Astrocyte (in vitro differentiated cells and primary cell): Measurements from ENCODE around the gene VASH2. TPM values are rescaled to one million over a fixed set of nuclear protein-coding genes. Genes with fewer than 3 reads are reported as not detected.

Source experiments
- DNase-seq: peaks from one replicate; pipeline ENCODE4 v3.0.0-alpha.2; 2010; ENCODE audit warnings: low read depth
- FAIRE-seq: peaks from 2 replicates; lab custom pipeline; 2011; peaks lifted over from hg19 to GRCh38; lab: Jason Lieb, UNC
- H2AFZ ChIP-seq: 2 replicates; pipeline ENCODE4 v1.6.0; 2012; ENCODE audit warnings: low read depth, low read length, inconsistent platforms
- H3K27ac ChIP-seq: 2 replicates; pipeline ENCODE4 v1.5.1; 2011; ENCODE audit warnings: low read depth, low read length, inconsistent platforms
- H3K27me3 ChIP-seq: 2 replicates; pipeline ENCODE4 v1.6.0; 2011; ENCODE audit warnings: low read length, inconsistent platforms; ENCODE audit not compliant: insufficient read depth
- H3K36me3 ChIP-seq: 2 replicates; pipeline ENCODE4 v1.5.1; 2011; ENCODE audit warnings: low read length, inconsistent platforms; ENCODE audit not compliant: insufficient read depth
- H3K4me1 ChIP-seq: 2 replicates; pipeline ENCODE4 v1.5.1; 2011; ENCODE audit warnings: low read length, inconsistent platforms; ENCODE audit not compliant: insufficient read depth
- H3K4me2 ChIP-seq: 2 replicates; pipeline ENCODE4 v1.6.0; 2012; ENCODE audit warnings: low read length, inconsistent platforms
- H3K4me3 ChIP-seq: 2 replicates; pipeline ENCODE4 v1.5.1; 2011; ENCODE audit warnings: low read depth, mild to moderate bottlenecking, low read length, inconsistent platforms; ENCODE audit not compliant: insufficient read depth
- H3K79me2 ChIP-seq: 2 replicates; pipeline ENCODE4 v1.6.0; 2012; ENCODE audit warnings: mild to moderate bottlenecking, low read length, inconsistent platforms; ENCODE audit not compliant: insufficient read depth
- H3K9ac ChIP-seq: 2 replicates; pipeline ENCODE4 v1.6.0; 2012; ENCODE audit warnings: mild to moderate bottlenecking, low read length, inconsistent platforms
- H3K9me3 ChIP-seq: 2 replicates; pipeline ENCODE4 v1.5.1; 2012; ENCODE audit warnings: low read depth, mild to moderate bottlenecking, low read length, inconsistent platforms; ENCODE audit not compliant: insufficient read depth
- H4K20me1 ChIP-seq: 2 replicates; pipeline ENCODE4 v1.6.0; 2012; ENCODE audit warnings: low read length, inconsistent platforms; ENCODE audit not compliant: insufficient read depth
- H3K27ac Mint-ChIP-seq: one replicate; pipeline ENCODE4 v1.8.0; 2021; ENCODE audit warnings: mild to moderate bottlenecking, mixed read lengths; ENCODE audit not compliant: unreplicated experiment
- H3K27me3 Mint-ChIP-seq: one replicate; pipeline ENCODE4 v1.8.0; 2021; ENCODE audit warnings: low read depth, mixed read lengths; ENCODE audit not compliant: unreplicated experiment
- H3K36me3 Mint-ChIP-seq: one replicate; pipeline ENCODE4 v1.8.0; 2021; ENCODE audit warnings: low read depth, mixed read lengths; ENCODE audit not compliant: unreplicated experiment
- H3K4me1 Mint-ChIP-seq: one replicate; pipeline ENCODE4 v1.8.0; 2021; ENCODE audit warnings: low read depth, mixed read lengths; ENCODE audit not compliant: unreplicated experiment
- H3K4me3 Mint-ChIP-seq: one replicate; pipeline ENCODE4 v1.8.0; 2021; ENCODE audit warnings: mild to moderate bottlenecking, moderate library complexity, mixed read lengths; ENCODE audit not compliant: unreplicated experiment
- H3K9me3 Mint-ChIP-seq: one replicate; pipeline ENCODE4 v1.8.0; 2021; ENCODE audit warnings: mild to moderate bottlenecking, mixed read lengths; ENCODE audit not compliant: unreplicated experiment
- CTCF ChIP-seq: IDR thresholded peaks from 2 replicates; pipeline ENCODE4 v1.5.1; 2011; ENCODE audit warnings: low read depth, mild to moderate bottlenecking, inconsistent platforms, low read length, moderate library complexity; ENCODE audit not compliant: insufficient read depth
- EZH2 ChIP-seq: IDR thresholded peaks from 2 replicates; pipeline ENCODE4 v1.6.1; 2012; ENCODE audit warnings: mild to moderate bottlenecking, low read length, inconsistent platforms; ENCODE audit not compliant: insufficient read depth
- total RNA-seq: library from RNA; stranded (reverse); gene quantifications from 2 replicates; pipeline ENCODE4 v1.2.1, GENCODE V29; 2021

The VASH2 gene
- total RNA-seq, 1 donor from 2014 or later, result 7.1 TPM

GRCh38 chr1:212980123-212980785 lies 29.9 kb downstream of the VASH2 start:
- H3K27ac Mint-ChIP-seq, result peak overlapping the region; percentile 50

GRCh38 chr1:212981025-212981495 lies 30.7 kb downstream of the VASH2 start:
- Histone ChIP-seq H3K4me2 (peak overlapping the region; percentile 38), H3K27ac (peak overlapping the region; percentile 69), H3K27me3 (no peaks in the 10 kb centered on the region), H3K4me3 (no peak overlapping the region), H3K9ac (peak overlapping the region; percentile 3), H3K9me3 (no peaks in the 10 kb centered on the region), H3K36me3 (no peaks in the 10 kb centered on the region), H4K20me1 (no peaks in the 10 kb centered on the region), H3K4me1 (peaks cover 10% of the 10 kb centered on the region), H3K79me2 (no peaks in the 10 kb centered on the region), H2AFZ (no peak overlapping the region)
- Mint-ChIP-seq H3K27me3 (peaks cover 11% of the 10 kb centered on the region), H3K36me3 (peaks cover 11% of the 10 kb centered on the region), H3K4me1 (peaks cover 12% of the 10 kb centered on the region), H3K27ac (no peak overlapping the region), H3K9me3 (peaks cover under 1% of the 10 kb centered on the region), H3K4me3 (no peak overlapping the region)
- DNase-seq (no peak), FAIRE-seq (no peak)
- TF ChIP-seq EZH2, result no peak
- TF ChIP-seq CTCF, result no peak

More at GRCh38 chr1:212980123-212980785, 29.9 kb downstream of the VASH2 start:
- peaks cover 12% of the 10 kb centered on the region for H3K4me1 Mint-ChIP-seq
- Histone ChIP-seq H3K9ac (peak overlapping the region; percentile 45), H3K36me3 (no peaks in the 10 kb centered on the region), H3K4me3 (no peak overlapping the region), H2AFZ (no peak overlapping the region), H3K4me2 (peak overlapping the region; percentile 38), H3K27ac (peak overlapping the region; percentile 69), H3K9me3 (no peaks in the 10 kb centered on the region), H3K4me1 (peaks cover 10% of the 10 kb centered on the region), H3K27me3 (no peaks in the 10 kb centered on the region), H4K20me1 (no peaks in the 10 kb centered on the region), H3K79me2 (no peaks in the 10 kb centered on the region)
- DNase-seq (peak; percentile 85), FAIRE-seq (no peak)
- peaks cover 17% of the 10 kb centered on the region for H3K36me3 Mint-ChIP-seq
- peaks cover 12% of the 10 kb centered on the region for H3K27me3 Mint-ChIP-seq
- no peak overlapping the region for H3K4me3 Mint-ChIP-seq
- no peak for TF ChIP-seq CTCF
- TF ChIP-seq EZH2, result no peak
- peaks cover 5% of the 10 kb centered on the region for H3K9me3 Mint-ChIP-seq
